DMS 273 (cell line): Measurements from ENCODE around the gene NARS2.
"Not testable (repeated sequence)": the region's sequence is repeated elsewhere in the genome, so short reads cannot be mapped to it uniquely, and the experiment has no call there.

Experiments
- DNase-seq: peaks from one replicate; lab custom pipeline; 2025; ENCODE audit not compliant: unreplicated experiment; lab: John Stamatoyannopoulos, UW

The NARS2 gene

GRCh38 chr11:78547931-78548705, 26.5 kb downstream of the NARS2 start:
- DNase-seq, result no peak

- no peak for DNase-seq
Observed at GRCh38 chr11:78542007-78542406, 32.7 kb downstream of the NARS2 start.

GRCh38 chr11:78541537-78541936, 33.1 kb downstream of the NARS2 start:
- DNase-seq, result no peak

DNA sequence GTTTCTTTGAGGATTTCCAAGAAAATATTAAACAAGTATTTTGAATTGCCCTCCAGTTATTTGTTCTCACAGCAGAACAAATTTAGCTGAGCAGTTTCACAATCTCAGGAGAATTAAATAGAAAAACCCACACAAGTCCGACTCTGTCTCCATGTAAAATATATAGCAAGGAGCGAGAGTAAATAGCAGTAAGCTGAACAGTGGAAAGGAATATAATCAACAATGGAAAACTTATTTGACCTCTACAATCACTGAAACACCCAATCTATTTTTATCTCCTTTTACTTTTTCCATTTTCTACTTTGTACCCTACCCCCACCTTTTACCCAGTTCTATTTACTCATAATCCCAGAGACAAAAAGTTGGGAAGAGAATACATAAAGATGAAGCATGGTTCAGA, 34.4 kb downstream of the NARS2 start:
- no peak for DNase-seq

DNA sequence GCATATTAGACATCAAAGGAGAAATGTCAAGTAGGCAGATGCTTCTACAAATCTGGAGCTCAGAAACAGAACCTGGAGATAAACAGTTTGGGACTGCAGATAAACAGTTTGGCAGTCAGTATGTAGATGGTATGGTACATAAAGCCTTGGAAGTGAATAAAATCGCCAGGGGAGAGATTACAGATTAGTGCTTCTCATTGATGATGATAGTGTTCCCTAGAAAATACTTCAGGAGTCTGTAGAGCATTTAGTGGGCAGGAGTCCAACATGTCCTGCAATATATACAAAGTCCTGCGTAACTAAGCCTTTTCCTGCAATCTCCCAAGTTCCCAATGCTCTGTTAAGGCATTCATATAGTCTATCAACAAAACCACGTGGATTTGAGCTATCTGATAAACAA, 35.2 kb downstream of the NARS2 start:
- DNase-seq, result no peak

DNA sequence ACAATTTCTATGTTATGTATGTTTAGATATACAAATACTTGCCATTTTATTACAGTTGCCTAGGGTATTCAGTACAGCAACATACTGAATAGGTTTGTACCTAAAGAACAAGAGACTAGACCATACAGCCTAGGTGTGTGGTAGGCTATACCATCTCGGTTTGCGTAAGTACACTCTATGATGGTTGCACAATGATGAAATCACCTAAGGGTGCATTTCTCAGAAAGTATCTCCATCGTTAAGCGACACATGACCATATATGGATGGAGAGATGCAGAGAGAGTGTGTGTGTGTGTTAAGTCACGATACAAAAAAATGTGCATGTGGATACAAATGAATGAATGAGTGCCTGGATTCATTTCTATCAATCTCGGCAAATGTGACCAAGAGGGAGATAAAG, 37.7 kb downstream of the NARS2 start:
- no peak for DNase-seq

DNA sequence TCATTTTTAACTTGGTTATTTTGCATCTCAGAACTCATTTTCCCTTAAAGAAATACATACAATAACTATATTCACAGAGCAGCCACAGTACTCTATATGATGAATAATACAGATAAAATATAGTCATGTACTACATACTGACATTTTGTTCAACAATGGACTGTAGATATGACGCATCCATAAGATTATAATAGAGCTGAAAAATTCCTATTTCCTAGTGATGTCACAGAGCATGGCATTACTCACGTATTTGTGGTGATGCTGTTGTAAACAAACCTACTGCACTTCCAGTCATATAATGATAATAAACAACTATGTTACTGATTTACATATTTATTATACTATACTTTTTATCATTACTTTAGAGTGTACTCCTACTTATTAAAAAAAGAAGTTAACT, 38.7 kb downstream of the NARS2 start:
- DNase-seq, result no peak

GRCh38 chr11:78535027-78535426, 39.6 kb downstream of the NARS2 start:
- no peak for DNase-seq

DNA sequence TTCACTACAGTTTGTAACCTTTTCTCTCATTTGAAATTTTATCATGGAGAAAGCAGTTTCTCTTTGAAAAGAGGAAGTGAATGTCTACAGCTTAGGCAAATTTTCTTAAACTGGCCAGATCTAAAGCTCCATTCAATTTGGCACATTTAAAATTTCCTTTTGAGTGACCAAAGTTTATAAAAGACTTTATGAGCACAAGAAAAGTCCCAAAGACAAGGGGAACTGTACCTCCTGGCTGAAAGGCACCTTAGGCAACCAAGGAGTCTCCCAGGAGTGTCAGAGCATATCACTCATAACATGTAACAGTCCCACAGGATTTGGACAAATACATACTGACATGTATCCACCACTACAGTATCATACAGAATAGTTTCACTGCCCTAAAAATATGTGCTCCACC, 41.3 kb downstream of the NARS2 start:
- no peak for DNase-seq

GRCh38 chr11:78532991-78533390, 41.7 kb downstream of the NARS2 start:
- DNase-seq, result no peak

DNA sequence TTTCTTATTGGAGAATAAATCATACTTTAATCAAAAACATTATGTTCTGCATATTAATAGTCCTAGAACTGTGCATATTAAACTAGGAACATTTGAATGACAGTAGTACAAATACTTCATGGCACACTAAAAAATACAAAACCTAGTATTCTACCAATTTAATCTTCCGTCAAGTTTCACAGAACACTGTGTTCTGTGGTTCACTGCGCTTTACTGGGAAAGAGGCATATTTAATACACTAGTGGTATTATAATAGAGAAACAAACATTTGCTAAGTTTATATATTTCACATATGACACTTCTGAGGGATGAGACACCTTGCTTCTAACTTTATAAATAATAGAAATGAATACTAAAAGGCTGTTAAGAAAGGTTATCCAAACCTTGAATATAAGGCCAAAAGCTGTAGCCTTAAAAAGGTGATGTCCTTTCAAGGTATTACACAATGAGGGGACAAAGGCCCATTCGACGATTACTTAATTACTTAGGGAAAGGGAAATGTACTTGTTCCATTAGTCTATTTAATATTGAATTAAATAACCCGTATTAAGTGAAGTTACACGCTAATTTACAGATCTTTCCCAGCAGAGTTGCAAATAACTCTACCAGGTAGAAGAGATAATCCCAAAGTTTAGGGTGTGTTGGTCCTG, 48.0 kb downstream of the NARS2 start:
- no peak for DNase-seq

DNA sequence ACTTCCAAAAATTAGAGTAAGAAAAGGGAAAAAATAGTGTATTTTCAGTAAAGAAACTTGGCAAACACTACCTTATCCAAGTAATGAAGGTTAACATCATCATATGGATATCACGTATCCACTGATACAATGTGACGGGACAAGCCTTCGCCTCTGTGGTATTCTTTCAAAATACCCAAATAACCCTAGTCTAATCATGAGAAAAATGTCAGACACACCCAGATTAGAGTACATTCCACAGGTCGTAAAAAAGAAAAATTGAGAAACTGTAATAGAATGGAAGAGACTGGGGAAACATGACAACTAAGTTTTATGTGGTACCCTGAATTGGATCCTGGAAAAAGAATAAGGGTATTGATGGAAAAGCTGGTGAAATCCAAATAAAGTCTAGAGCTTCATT, 48.9 kb downstream of the NARS2 start:
- DNase-seq, result no peak

DNA sequence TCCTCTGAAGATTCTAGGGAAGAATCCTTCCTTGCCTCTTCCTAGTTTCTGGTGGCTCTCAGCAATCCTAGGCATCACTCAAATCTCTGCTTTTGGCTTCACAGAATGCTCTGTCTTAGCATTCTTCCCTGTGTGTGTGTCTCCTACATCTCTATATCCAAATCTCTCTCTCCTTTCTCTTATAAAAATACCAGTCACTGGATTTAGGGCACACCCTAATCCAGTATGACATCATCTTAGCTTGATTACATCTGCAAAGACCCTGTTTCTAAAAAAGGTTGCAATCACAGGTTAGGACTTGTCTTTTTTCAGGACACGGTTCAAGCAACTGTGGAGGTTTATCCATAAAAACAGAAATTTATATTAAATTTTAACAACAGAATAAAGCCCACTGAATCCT, 54.4 kb downstream of the NARS2 start:
- DNase-seq, result no peak

GRCh38 chr11:78516281-78516680, 58.4 kb downstream of the NARS2 start:
- DNase-seq, result no peak

DNA sequence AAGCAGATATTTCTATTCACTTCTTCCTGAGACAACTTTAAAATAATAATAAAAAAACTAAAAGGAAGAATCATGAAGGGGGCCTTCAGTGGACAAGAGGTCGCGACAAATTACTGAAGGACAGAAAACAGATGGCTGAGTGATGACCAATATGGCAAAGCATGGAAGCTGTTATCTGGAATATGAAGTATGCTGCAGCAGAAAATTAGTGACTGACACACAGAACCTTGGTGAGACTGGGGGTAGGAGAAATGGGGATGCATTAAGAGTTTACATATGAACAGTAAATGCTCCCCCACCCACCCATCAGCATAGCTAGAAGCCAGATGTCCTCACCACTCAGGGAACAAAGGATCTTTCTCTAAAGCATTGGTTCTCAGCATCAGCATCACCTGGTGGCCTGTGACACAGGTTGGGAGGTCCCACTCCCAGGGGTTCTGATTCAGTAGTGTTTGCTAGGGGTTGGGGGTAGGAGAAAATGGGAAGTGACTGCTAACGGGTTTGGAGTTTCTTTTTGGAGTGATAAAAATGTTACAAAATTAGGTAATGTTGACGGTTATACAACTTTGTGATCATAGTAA, 59.7 kb downstream of the NARS2 start:
- DNase-seq, result no peak

DNA sequence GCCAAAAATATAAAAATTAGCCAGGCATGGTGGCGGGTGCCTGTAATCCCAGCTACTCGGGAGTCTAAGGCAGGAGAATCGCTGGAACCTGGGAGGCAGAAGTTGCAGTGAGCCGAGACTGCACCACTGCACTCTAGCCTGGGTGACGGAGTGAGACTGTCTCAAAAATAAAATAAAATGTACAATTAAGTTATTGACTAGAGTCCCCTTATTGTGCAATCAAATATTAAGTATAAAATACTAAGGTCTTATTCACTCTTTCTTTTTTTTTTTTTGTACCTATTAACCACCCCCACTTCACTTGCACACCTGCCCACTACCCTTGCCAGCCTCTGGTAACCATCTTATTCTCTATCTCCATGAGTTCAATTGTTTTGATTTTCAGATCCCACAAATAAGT, 61.6 kb downstream of the NARS2 start:
- DNase-seq, result not testable (repeated sequence)

- DNase-seq, result no peak
Observed at GRCh38 chr11:78510597-78510996, 64.1 kb downstream of the NARS2 start.

GRCh38 chr11:78510025-78510596, 64.6 kb downstream of the NARS2 start:
- no peak for DNase-seq

DNA sequence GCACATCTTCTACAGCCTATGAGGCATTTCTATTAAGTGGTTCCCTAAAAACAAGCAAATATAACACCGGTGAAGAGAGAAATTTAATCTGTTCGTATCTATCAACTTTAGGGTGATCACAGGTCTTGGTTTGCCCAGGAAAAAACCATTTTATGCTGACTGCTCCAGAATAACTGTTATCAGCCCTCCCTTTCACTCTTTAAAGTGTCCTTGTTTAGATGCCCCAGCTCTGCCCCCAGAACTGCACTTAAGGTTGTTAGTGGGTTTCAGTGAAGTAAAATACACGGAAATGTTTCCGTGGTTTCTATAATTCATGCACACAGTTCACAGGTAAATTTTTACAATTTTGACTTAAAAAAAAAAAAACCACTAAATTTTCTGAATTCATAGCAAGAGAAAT, 70.0 kb downstream of the NARS2 start:
- DNase-seq, result no peak

GRCh38 chr11:78504181-78504580, 70.5 kb downstream of the NARS2 start:
- no peak for DNase-seq

DNA sequence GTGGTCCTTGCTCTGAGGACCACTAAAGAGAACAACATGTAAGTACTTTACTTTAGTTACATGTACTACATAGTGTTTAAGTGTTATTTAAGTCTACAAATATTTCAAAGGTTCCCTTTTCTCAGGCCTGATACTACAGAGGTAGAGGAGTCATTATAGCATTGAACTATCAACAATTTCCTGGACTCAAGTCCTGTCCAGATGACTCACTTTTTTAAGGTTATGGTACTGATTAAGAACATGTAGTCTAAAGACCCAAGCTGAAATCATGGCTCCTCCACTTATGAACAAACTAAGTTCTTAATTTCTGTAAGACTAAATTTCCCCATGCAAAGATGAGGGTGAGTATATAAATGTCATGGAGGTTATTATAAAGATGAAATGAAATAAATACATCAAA, 74.7 kb downstream of the NARS2 start:
- no peak for DNase-seq

GRCh38 chr11:78497293-78497692, 77.4 kb downstream of the NARS2 start:
- no peak for DNase-seq
